SKM-1 (cell line): ENCODE data around the gene ALOX15B.
A peak's percentile ranks its signal among the peaks of the same experiment; 100 is the strongest.

Experiments used
- DNase-seq: peaks from one replicate; lab custom pipeline; 2025; ENCODE audit not compliant: unreplicated experiment; lab: John Stamatoyannopoulos, UW

Gene ALOX15B

GRCh38 chr17:8038954-8039610 lies at the start of gene ALOX15B:
TSS of gene ALOX15B (plus strand) at chr17:8039059. CDS start at chr17:8039156, 97 bp downstream.
- no peak for DNase-seq

GRCh38 chr17:7989781-7990655 lies 48.8 kb upstream of the ALOX15B start:
- DNase-seq: peak; percentile 44

GRCh38 chr17:7992516-7992915 lies 46.3 kb upstream of the ALOX15B start:
- no peak for DNase-seq

GRCh38 chr17:7992924-7993323 lies 45.9 kb upstream of the ALOX15B start:
- DNase-seq: no peak

- no peak for DNase-seq
Measured at GRCh38 chr17:7993972-7994589, 44.8 kb upstream of the ALOX15B start.

GRCh38 chr17:7995724-7996123 lies 43.1 kb upstream of the ALOX15B start:
- DNase-seq: no peak

- DNase-seq: no peak
Measured at GRCh38 chr17:7997186-7997585, 41.7 kb upstream of the ALOX15B start.

GRCh38 chr17:8001976-8002720 lies 36.7 kb upstream of the ALOX15B start, which contains the start of gene GUCY2D:
TSS of gene GUCY2D (plus strand) at chr17:8002615. CDS start at chr17:8003048, 433 bp downstream.
- no peak for DNase-seq

GRCh38 chr17:8002721-8003593 lies 35.9 kb upstream of the ALOX15B start:
- no peak for DNase-seq

GRCh38 chr17:8003594-8004181 lies 35.2 kb upstream of the ALOX15B start:
- no peak for DNase-seq

- no peak for DNase-seq
Measured at GRCh38 chr17:8004899-8005298, 34.0 kb upstream of the ALOX15B start.

GRCh38 chr17:8005357-8005756 lies 33.5 kb upstream of the ALOX15B start:
- DNase-seq: no peak

- DNase-seq: no peak
Measured at GRCh38 chr17:8005967-8006730, 32.7 kb upstream of the ALOX15B start.

GRCh38 chr17:8006836-8007680 lies 31.8 kb upstream of the ALOX15B start:
- no peak for DNase-seq

- DNase-seq: no peak
Measured at GRCh38 chr17:8007836-8008235, 31.0 kb upstream of the ALOX15B start.

GRCh38 chr17:8012045-8012580 lies 26.7 kb upstream of the ALOX15B start:
- no peak for DNase-seq

- no peak for DNase-seq
Measured at GRCh38 chr17:8012996-8013640, 25.7 kb upstream of the ALOX15B start.
